Thymus (tissue), 11 donors: ENCODE measurements around the gene CDC42EP2. TPM values are rescaled to one million over a fixed set of nuclear protein-coding genes. Genes with fewer than 3 reads are reported as not detected.

Experiments
- DNase-seq, 9 donors: peaks; one replicate each; pipeline ENCODE4 v3.0.0-alpha.2; 2013; ENCODE audit warnings: low spot score in 9 of 9, low read depth in 6 of 9, missing footprints in 1 of 9
- H3K27ac ChIP-seq, 2 donors: one replicate each; pipeline ENCODE4 v1.5.1; 2013; ENCODE audit warnings: control low read depth in 1 of 2, low read depth in 1 of 2, low read length in 1 of 2, mild to moderate bottlenecking in 1 of 2, moderate library complexity in 1 of 2
- H3K27me3 ChIP-seq, 2 donors: one replicate each; pipeline ENCODE4 v1.5.1; 2013; ENCODE audit warnings: low read length in 1 of 2; ENCODE audit not compliant: control insufficient read depth in 2 of 2, insufficient read depth in 1 of 2
- H3K36me3 ChIP-seq, 2 donors: one replicate each; pipeline ENCODE4 v1.5.1; 2013; ENCODE audit warnings: low read length in 1 of 2, mild to moderate bottlenecking in 1 of 2, moderate library complexity in 1 of 2; ENCODE audit not compliant: control insufficient read depth in 2 of 2, insufficient read depth in 2 of 2
- H3K4me1 ChIP-seq, 2 donors: one replicate each; pipeline ENCODE4 v1.5.1; 2013; ENCODE audit warnings: low read length in 2 of 2; ENCODE audit not compliant: control insufficient read depth in 2 of 2, insufficient read depth in 2 of 2
- H3K4me3 ChIP-seq, 2 donors: one replicate each; pipeline ENCODE4 v1.5.1; 2013; ENCODE audit warnings: low read length in 2 of 2, control low read depth in 1 of 2, mild to moderate bottlenecking in 1 of 2
- H3K9me3 ChIP-seq, 2 donors: one replicate each; pipeline ENCODE4 v1.5.1; 2013; ENCODE audit warnings: low read length in 1 of 2, mild to moderate bottlenecking in 1 of 2; ENCODE audit not compliant: control insufficient read depth in 2 of 2, insufficient read depth in 1 of 2
- WGBS: extraction: QIAGEN DNeasy Blood & Tissue Kit; methylation state at CpG from one replicate; pipeline ENCODE4 v1.1.7; 2013; 5-methylcytosine and 5-hydroxymethylcytosine counted together
- polyA plus RNA-seq: library from polyadenylated mRNA; stranded (reverse); fragments of 200-250 nt; gene quantifications from one replicate; pipeline ENCODE4 v1.2.3, GENCODE V29; 2013
- total RNA-seq: library from RNA; stranded (reverse); fragments of 120-200 nt; gene quantifications from one replicate; pipeline ENCODE4 v1.2.4, GENCODE V29; 2013
- donor health status: healthy.

Gene CDC42EP2
- total and polyA plus RNA-seq, 2 donors: 0.33 to 3.2 TPM

GRCh38 chr11:65303555-65303954 is 11.1 kb upstream of the CDC42EP2 start:
- Histone ChIP-seq H3K36me3 (peaks cover 36 to 37% of the 10 kb centered on the region in 2 donors), H3K9me3 (peaks cover 0 to 3% of the 10 kb centered on the region in 2 donors), H3K27ac (no peak overlapping the region), H3K27me3 (no peaks in the 10 kb centered on the region), H3K4me1 (peaks cover 0 to 14% of the 10 kb centered on the region in 2 donors), H3K4me3 (no peak overlapping the region)
- no peak for DNase-seq
- 99% methylated on average over 3 of the region's 3 CpGs for WGBS

DNA sequence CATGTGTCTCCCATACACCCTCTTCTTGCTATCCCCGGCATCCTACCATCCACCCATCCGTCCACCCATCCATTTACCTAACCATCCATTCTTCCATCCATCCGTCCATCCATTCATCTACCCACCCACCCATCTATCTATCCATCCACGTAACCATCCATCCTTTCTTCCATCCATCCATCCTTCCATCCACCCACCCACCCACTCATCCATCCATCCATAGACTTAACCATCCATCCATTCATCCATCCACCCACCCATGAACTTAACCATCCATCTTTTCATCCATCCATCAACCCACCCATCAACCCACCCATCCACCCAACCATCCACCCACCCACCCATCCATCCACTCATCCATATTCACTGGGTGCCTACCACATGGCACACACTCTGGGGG is 10.6 kb upstream of the CDC42EP2 start:
- H3K4me1 ChIP-seq: peaks cover 0 to 18% of the 10 kb centered on the region in 2 donors
- peaks cover 31 to 32% of the 10 kb centered on the region in 2 donors for H3K36me3 ChIP-seq
- no peak overlapping the region for H3K27ac ChIP-seq
- DNase-seq: no peak
- peaks cover 0 to 3% of the 10 kb centered on the region in 2 donors for H3K9me3 ChIP-seq
- 98% methylated on average over 4 of the region's 4 CpGs for WGBS
- no peaks in the 10 kb centered on the region for H3K27me3 ChIP-seq
- H3K4me3 ChIP-seq: no peak overlapping the region

DNA sequence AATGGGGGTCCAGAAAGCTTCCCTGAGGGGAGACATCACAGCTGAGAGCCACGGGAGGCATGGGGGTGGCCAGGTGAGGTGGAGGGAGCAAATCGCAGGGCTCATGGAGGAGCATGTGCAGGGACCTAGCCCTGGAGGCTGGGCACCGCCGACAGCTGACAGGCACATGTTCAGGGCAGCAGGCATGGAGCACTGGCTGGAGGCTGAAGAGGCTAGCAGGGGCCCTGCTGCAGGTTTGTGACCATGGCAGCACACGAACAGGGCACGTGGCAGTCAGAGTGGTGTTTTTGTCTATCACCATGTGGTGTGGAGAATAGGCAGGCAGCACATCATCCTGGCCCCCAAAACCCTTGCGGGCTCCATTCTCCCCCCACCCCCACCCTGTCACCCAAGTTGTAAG is 10.1 kb upstream of the CDC42EP2 start:
- no peak overlapping the region for H3K4me3 ChIP-seq
- WGBS: 98% methylated on average over 7 of the region's 7 CpGs
- peaks cover 0 to 18% of the 10 kb centered on the region in 2 donors for H3K4me1 ChIP-seq
- no peaks in the 10 kb centered on the region for H3K27me3 ChIP-seq
- peaks cover 26 to 27% of the 10 kb centered on the region in 2 donors for H3K36me3 ChIP-seq
- H3K27ac ChIP-seq: no peak overlapping the region
- peaks cover 0 to 3% of the 10 kb centered on the region in 2 donors for H3K9me3 ChIP-seq
- DNase-seq: no peak

GRCh38 chr11:65305501-65306268 is 9.0 kb upstream of the CDC42EP2 start:
- no peak overlapping the region for H3K4me3 ChIP-seq
- H3K36me3 ChIP-seq: peaks cover 21 to 25% of the 10 kb centered on the region in 2 donors
- no peak overlapping the region for H3K27ac ChIP-seq
- WGBS: 96% methylated on average over 17 of the region's 17 CpGs
- H3K4me1 ChIP-seq: peaks cover 0 to 21% of the 10 kb centered on the region in 2 donors
- H3K27me3 ChIP-seq: no peaks in the 10 kb centered on the region
- peaks cover 0 to 7% of the 10 kb centered on the region in 2 donors for H3K9me3 ChIP-seq
- DNase-seq: no peak

- peaks cover 0 to 11% of the 10 kb centered on the region in 2 donors for H3K4me1 ChIP-seq
- WGBS: over 99% methylated on average over 6 of the region's 6 CpGs
- no peak for DNase-seq
- no peak overlapping the region for H3K4me3 ChIP-seq
- H3K36me3 ChIP-seq: peaks cover 10 to 19% of the 10 kb centered on the region in 2 donors
- peaks cover 0 to 4% of the 10 kb centered on the region in 2 donors for H3K27me3 ChIP-seq
- no peak overlapping the region for H3K27ac ChIP-seq
- H3K9me3 ChIP-seq: peaks cover 0 to 4% of the 10 kb centered on the region in 2 donors
These were observed 7.1 kb upstream of the CDC42EP2 start for GRCh38 chr11:65307298-65308229.

DNA sequence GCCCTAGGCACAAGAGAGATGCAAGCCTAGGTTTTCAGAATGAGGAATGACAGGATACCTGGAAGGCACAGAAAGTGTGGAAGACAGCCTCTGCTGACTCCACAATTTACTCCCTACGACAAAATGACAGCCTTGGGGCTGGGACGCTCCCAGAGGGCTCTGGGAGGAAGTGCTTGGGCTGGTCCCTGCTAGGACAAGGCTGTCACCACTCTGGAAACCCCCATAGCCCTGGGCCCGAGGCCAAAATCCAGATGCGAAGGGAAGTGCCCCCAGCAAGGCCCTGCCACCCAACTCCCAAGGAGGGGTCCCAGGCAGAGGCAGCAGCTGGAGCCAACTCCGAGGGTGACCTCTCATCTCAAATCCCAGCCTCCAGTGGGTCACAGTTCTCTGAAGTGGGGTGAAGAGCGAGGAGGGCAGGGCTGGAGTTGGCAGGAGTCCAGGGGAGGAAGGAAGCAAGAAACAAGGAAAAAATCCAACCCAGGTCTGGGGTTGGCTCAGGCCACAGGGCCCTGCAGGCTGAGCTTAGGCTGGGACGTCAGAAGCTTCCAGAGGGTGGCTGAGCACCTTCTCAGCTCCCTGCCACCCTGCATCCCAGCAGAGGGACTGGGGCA is 6.3 kb upstream of the CDC42EP2 start:
- Histone ChIP-seq H3K4me1 (peaks cover 0 to 11% of the 10 kb centered on the region in 2 donors), H3K9me3 (peaks cover 0 to 4% of the 10 kb centered on the region in 2 donors), H3K27me3 (peaks cover 0 to 10% of the 10 kb centered on the region in 2 donors), H3K27ac (no peak overlapping the region), H3K36me3 (peaks cover 10 to 19% of the 10 kb centered on the region in 2 donors), H3K4me3 (no peak overlapping the region)
- DNase-seq: no peak
- 44% methylated on average over 7 of the region's 7 CpGs for WGBS

DNA sequence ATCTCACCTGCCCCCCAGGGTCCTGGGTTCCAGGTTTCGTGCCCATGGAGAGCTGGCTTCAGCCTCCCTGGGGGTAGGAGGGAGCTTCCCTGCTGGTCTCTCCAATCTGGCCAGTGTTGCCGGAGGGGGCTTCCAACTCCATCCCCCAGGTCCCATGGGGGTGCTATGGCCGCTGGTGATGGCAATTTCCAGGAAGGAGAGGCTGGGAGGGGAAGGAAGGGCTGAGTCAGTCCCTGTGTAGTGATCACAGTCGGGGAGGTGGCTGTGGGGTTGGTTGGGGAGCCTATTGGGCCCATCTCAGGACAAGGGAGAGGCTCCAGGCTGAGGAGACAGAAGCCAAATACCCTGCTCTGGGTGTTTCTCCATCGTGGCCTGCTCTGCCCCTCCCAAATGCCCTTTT is 5.7 kb upstream of the CDC42EP2 start:
- WGBS: 81% methylated on average over 5 of the region's 5 CpGs

GRCh38 chr11:65310215-65310614 is 4.5 kb upstream of the CDC42EP2 start:
- no peak overlapping the region for H3K27ac ChIP-seq
- WGBS: 90% methylated on average over 10 of the region's 10 CpGs

More for the DNA sequence above, 5.7 kb upstream of the CDC42EP2 start:
- H3K36me3 ChIP-seq: peaks cover 10 to 14% of the 10 kb centered on the region in 2 donors
- no peak overlapping the region for H3K27ac ChIP-seq
- DNase-seq: no peak
- peaks cover 4 to 16% of the 10 kb centered on the region in 2 donors for H3K27me3 ChIP-seq
- H3K4me3 ChIP-seq: no peak overlapping the region
- peaks cover 0 to 11% of the 10 kb centered on the region in 2 donors for H3K4me1 ChIP-seq
- peaks cover 0 to 4% of the 10 kb centered on the region in 2 donors for H3K9me3 ChIP-seq

More at GRCh38 chr11:65310215-65310614, 4.5 kb upstream of the CDC42EP2 start:
- DNase-seq: no peak
- peaks cover 4 to 6% of the 10 kb centered on the region in 2 donors for H3K36me3 ChIP-seq
- H3K27me3 ChIP-seq: peaks cover 10 to 28% of the 10 kb centered on the region in 2 donors
- H3K4me1 ChIP-seq: peaks cover 6 to 19% of the 10 kb centered on the region in 2 donors
- H3K4me3 ChIP-seq: no peak overlapping the region
- H3K9me3 ChIP-seq: peaks cover 0 to 9% of the 10 kb centered on the region in 2 donors
